Suprapubic skin (tissue), 4 donors: ENCODE measurements around the gene GUCY2F. TPM values are rescaled to one million over a fixed set of nuclear protein-coding genes. Genes with fewer than 3 reads are reported as not detected.

Experiments used
- DNase-seq, 2 donors: peaks; one replicate each; pipeline ENCODE4 v3.0.0-alpha.2; 2019; ENCODE audit warnings: low spot score in 2 of 2
- H3K27ac ChIP-seq: fragments of 200-600 bp; sonication (generic); one replicate; pipeline ENCODE4 v1.5.1; 2019
- H3K27me3 ChIP-seq: fragments of 200-600 bp; sonication (generic); one replicate; pipeline ENCODE4 v1.5.1; 2019
- H3K36me3 ChIP-seq: fragments of 200-600 bp; sonication (generic); one replicate; pipeline ENCODE4 v1.5.1; 2019
- H3K4me1 ChIP-seq: fragments of 200-600 bp; sonication (generic); one replicate; pipeline ENCODE4 v1.5.1; 2019
- H3K4me3 ChIP-seq: fragments of 200-600 bp; sonication (generic); one replicate; pipeline ENCODE4 v1.5.1; 2019; ENCODE audit warnings: mild to moderate bottlenecking
- H3K9me3 ChIP-seq: fragments of 200-600 bp; sonication (generic); one replicate; pipeline ENCODE4 v1.5.1; 2019
- CTCF ChIP-seq, 2 donors: fragments of 200-600 bp in 1 of 2; fragments of 450-650 bp in 1 of 2; sonication (generic) in 1 of 2; IDR thresholded peaks; one replicate each; pipeline ENCODE4 v1.5.1; 2016 to 2019; ENCODE audit warnings: antibody characterized with exemption in 2 of 2, mild to moderate bottlenecking in 1 of 2, moderate library complexity in 1 of 2
- EP300 ChIP-seq: sonication (generic); formaldehyde crosslinking; IDR thresholded peaks from one replicate; pipeline ENCODE4 v1.6.1; 2017; ENCODE audit warnings: antibody characterized with exemption
- POLR2A ChIP-seq, 2 donors: fragments of 450-650 bp; IDR thresholded peaks; one replicate each; pipeline ENCODE4 v1.6.1; 2017; ENCODE audit warnings: antibody characterized with exemption in 2 of 2, mild to moderate bottlenecking in 2 of 2, moderate library complexity in 2 of 2
- POLR2AphosphoS5 ChIP-seq, 3 donors: sonication (generic); formaldehyde crosslinking; IDR thresholded peaks; one replicate each; pipeline ENCODE4 v1.6.1; 2017; ENCODE audit warnings: antibody characterized with exemption in 3 of 3
- WGBS: methylation state at CpG from one replicate; pipeline ENCODE4 v1.1.5; 2018; 5-methylcytosine and 5-hydroxymethylcytosine counted together
- total RNA-seq, 4 donors: library from RNA; depleted of rRNA; stranded (reverse); fragments of >200 nt; gene quantifications; one replicate each; pipeline ENCODE4 v1.1.0, GENCODE V29; 2016

Gene GUCY2F
- total RNA-seq, 4 donors from 2014 or later: not detected

- Histone ChIP-seq H3K27ac (no peak overlapping the region), H3K9me3 (no peaks in the 10 kb centered on the region), H3K27me3 (no peaks in the 10 kb centered on the region), H3K4me3 (no peak overlapping the region), H3K36me3 (no peaks in the 10 kb centered on the region), H3K4me1 (no peaks in the 10 kb centered on the region)
- no peak for DNase-seq
- no peak for TF ChIP-seq EP300
- TF ChIP-seq CTCF (IDR thresholded peaks at IDR 0.05): no peak
- no peak for TF ChIP-seq POLR2A (IDR thresholded peaks at IDR 0.05)
- TF ChIP-seq POLR2AphosphoS5 (IDR thresholded peaks at IDR 0.05): no peak
Measured at GRCh38 chrX:109440475-109440874, 41.4 kb downstream of the GUCY2F start.

GRCh38 chrX:109409181-109409580 is 72.7 kb downstream of the GUCY2F start:
- no peaks in the 10 kb centered on the region for H3K36me3 ChIP-seq
- no peaks in the 10 kb centered on the region for H3K27me3 ChIP-seq
- H3K9me3 ChIP-seq: no peaks in the 10 kb centered on the region
- H3K27ac ChIP-seq: no peak overlapping the region
- no peak overlapping the region for H3K4me3 ChIP-seq
- DNase-seq: no peak
- WGBS: 70% methylated on average over 2 of the region's 2 CpGs
- H3K4me1 ChIP-seq: no peaks in the 10 kb centered on the region
- no peak for TF ChIP-seq POLR2AphosphoS5 (IDR thresholded peaks at IDR 0.05)
- TF ChIP-seq CTCF (IDR thresholded peaks at IDR 0.05): no peak
- TF ChIP-seq EP300: no peak
- TF ChIP-seq POLR2A (IDR thresholded peaks at IDR 0.05): no peak

- WGBS: 52% methylated on average over 4 of the region's 4 CpGs
- no peaks in the 10 kb centered on the region for H3K36me3 ChIP-seq
- no peaks in the 10 kb centered on the region for H3K27me3 ChIP-seq
- no peak overlapping the region for H3K27ac ChIP-seq
- no peak overlapping the region for H3K4me3 ChIP-seq
- no peaks in the 10 kb centered on the region for H3K4me1 ChIP-seq
- no peak for DNase-seq
- TF ChIP-seq POLR2A (IDR thresholded peaks at IDR 0.05) (no peak), EP300 (no peak), POLR2AphosphoS5 (IDR thresholded peaks at IDR 0.05) (no peak), CTCF (IDR thresholded peaks at IDR 0.05) (no peak)
- no peaks in the 10 kb centered on the region for H3K9me3 ChIP-seq
Measured at GRCh38 chrX:109403922-109404321, 78.0 kb downstream of the GUCY2F start.

- H3K9me3 ChIP-seq: no peaks in the 10 kb centered on the region
- no peaks in the 10 kb centered on the region for H3K4me1 ChIP-seq
- 64% methylated on average over 3 of the region's 3 CpGs for WGBS
- no peak overlapping the region for H3K4me3 ChIP-seq
- TF ChIP-seq CTCF (IDR thresholded peaks at IDR 0.05) (no peak), POLR2AphosphoS5 (IDR thresholded peaks at IDR 0.05) (no peak), POLR2A (IDR thresholded peaks at IDR 0.05) (no peak), EP300 (no peak)
- H3K27me3 ChIP-seq: no peaks in the 10 kb centered on the region
- no peak for DNase-seq
- no peaks in the 10 kb centered on the region for H3K36me3 ChIP-seq
- no peak overlapping the region for H3K27ac ChIP-seq
Measured at GRCh38 chrX:109399831-109400230, 82.1 kb downstream of the GUCY2F start.

- H3K4me1 ChIP-seq: no peaks in the 10 kb centered on the region
- no peaks in the 10 kb centered on the region for H3K9me3 ChIP-seq
- TF ChIP-seq POLR2AphosphoS5 (IDR thresholded peaks at IDR 0.05) (no peak), CTCF (IDR thresholded peaks at IDR 0.05) (no peak), EP300 (no peak), POLR2A (IDR thresholded peaks at IDR 0.05) (no peak)
- H3K36me3 ChIP-seq: no peaks in the 10 kb centered on the region
- H3K27me3 ChIP-seq: no peaks in the 10 kb centered on the region
- H3K27ac ChIP-seq: no peak overlapping the region
- no peak overlapping the region for H3K4me3 ChIP-seq
- no peak for DNase-seq
- WGBS: 75% methylated on average over 2 of the region's 2 CpGs
Measured at GRCh38 chrX:109398833-109399232, 83.1 kb downstream of the GUCY2F start.
